ENCODE data around the gene FOSB.
"Not testable (repeated sequence)": the region's sequence is repeated elsewhere in the genome, so short reads cannot be mapped to it uniquely, and the experiment has no call there.

Gene FOSB
- long read RNA-seq, donor 1, partial matches to known transcripts, result 0 of 2 reads
- long read RNA-seq, donor 1, other reads (novel, unspliced or antisense), result 0 of 2 reads
- long read RNA-seq, donor 2, transcript FOSB-205 (1 exons, 2,182 nt), result major isoform, 5 of 5 reads
- long read RNA-seq, donor 2, partial matches to known transcripts, result 0 of 5 reads
- long read RNA-seq, donor 2, other reads (novel, unspliced or antisense), result 0 of 5 reads
- long read RNA-seq, donor 3, partial matches to known transcripts, result 0 of 1 reads
- long read RNA-seq, donor 3, other reads (novel, unspliced or antisense), result 0 of 1 reads
- long read RNA-seq, donor 4, partial matches to known transcripts, result 0 of 6 reads
- long read RNA-seq, donor 4, other reads (novel, unspliced or antisense), result 0 of 6 reads
- long read RNA-seq, donor 5, transcript FOSB-205 (1 exons, 2,182 nt), result major isoform, 12 of 36 reads
- long read RNA-seq, donor 5, partial matches to known transcripts, result 16 of 36 reads
- long read RNA-seq, donor 5, other reads (novel, unspliced or antisense), result 0 of 36 reads
- long read RNA-seq, donor 6, transcript FOSB-206 (3 exons, 3,774 nt), result minor isoform, 11 of 51 reads
- long read RNA-seq, donor 6, transcript FOSB-201 (4 exons, 3,775 nt), result minor isoform, 11 of 51 reads
- long read RNA-seq, donor 6, transcript FOSB-209 (2 exons, 2,170 nt), result minor isoform, 8 of 51 reads
- long read RNA-seq, donor 6, transcript FOSB-205 (1 exons, 2,182 nt), result major isoform, 15 of 51 reads
- long read RNA-seq, donor 6, partial matches to known transcripts, result 0 of 51 reads
- long read RNA-seq, donor 6, other reads (novel, unspliced or antisense), result 0 of 51 reads
- long read RNA-seq, donor 7, transcript FOSB-205 (1 exons, 2,182 nt), result major isoform, 14 of 19 reads
- long read RNA-seq, donor 7, partial matches to known transcripts, result 0 of 19 reads
- long read RNA-seq, donor 7, other reads (novel, unspliced or antisense), result 0 of 19 reads
- long read RNA-seq, donor 8, partial matches to known transcripts, result 0 of 5 reads
- long read RNA-seq, donor 8, other reads (novel, unspliced or antisense), result 0 of 5 reads

DNA sequence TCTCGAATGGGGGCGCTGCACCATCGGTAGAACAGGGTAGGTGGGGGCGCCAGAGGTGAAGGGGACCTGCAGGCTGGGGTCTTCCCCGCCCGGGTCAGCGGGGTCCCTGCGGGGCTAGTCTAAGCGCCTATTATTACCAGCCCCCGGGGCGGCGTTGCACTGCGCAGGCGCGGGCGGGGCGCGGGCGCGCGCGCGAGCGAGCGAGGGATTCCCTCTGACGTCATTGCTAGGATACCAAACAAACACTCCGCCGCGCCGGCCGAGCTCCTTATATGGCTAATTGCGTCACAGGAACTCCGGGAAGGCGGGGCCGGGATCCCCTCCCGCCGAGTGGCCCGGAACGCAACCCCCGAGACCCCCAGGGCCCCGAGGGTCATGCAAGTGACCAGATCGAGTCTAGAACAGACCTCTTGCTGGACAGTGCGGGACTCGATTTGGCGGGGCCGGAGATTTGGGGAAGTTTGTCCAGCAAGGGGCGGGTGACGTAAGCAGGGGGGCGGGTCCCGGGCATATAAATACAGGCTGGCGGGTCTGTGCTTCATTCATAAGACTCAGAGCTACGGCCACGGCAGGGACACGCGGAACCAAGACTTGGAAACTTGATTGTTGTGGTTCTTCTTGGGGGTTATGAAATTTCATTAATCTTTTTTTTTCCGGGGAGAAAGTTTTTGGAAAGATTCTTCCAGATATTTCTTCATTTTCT lies at the start of gene FOSB:
Gene FOSB, plus strand, starts transcription at position 541 of the 703 bp plus-strand sequence. CDS start 591 bp downstream, outside the sequence.
- peak; percentile 98 for DNase-seq

GRCh38 chr19:45418802-45419201 lies 49.0 kb upstream of the FOSB start:
- DNase-seq, result no peak

DNA sequence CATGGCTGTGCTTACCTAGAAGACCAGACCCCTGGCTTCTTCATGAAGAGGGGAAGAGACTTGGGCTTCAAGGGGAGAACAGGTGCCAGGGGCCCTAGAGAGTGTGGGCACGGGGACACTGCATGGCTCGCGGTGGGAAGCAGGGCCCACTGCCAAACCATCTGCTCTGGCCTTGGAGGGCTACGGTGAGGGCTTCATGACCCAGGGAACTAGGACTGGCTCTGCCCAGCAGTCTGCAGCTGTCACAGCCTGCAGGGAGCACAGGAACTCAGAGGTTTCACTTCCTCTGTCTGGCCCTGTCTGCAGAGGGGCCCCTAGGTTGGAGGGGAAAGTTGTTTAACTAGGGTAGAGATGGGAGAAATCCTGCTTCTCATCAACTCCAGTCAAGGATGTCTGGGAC lies 48.4 kb upstream of the FOSB start:
- no peak for DNase-seq

DNA sequence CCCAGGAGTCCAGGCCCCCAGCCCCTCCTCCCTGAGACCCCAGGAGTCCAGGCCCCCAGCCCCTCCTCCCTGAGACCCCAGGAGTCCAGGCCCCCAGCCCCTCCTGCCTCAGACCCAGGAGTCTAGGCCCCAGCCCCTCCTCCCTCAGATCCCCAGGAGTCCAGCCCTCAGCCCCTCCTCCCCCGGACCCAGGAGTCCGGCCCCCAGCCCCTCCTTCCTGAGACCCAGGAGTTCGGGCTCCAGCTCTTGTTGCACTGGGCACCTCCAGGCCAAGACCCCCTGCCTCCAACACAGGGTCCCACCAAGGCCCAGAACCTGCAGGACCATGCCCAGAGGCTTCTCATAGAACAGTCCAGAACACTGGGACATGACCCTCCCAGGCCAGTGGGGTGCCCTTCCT lies 47.9 kb upstream of the FOSB start:
- DNase-seq, result no peak

DNA sequence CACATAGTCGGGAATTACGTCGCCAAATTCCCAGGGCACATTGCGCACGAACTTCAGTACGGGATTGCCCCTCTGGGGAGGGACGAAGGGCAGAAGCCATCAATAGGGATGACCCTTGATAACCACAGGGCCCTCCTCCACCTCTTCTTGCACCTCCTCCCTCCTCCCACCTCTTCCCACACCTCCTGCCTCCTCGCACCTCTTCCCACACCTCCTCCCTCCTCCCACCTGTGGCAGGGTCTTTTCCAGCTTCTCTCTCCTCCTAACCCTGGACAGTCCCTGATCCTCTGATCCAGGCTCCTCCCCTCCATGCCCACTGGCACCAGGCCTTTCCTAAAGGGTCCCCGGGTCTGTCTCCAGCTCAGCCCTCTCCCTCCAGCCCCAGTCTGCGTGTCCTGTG lies 47.4 kb upstream of the FOSB start:
- DNase-seq, result no peak

DNA sequence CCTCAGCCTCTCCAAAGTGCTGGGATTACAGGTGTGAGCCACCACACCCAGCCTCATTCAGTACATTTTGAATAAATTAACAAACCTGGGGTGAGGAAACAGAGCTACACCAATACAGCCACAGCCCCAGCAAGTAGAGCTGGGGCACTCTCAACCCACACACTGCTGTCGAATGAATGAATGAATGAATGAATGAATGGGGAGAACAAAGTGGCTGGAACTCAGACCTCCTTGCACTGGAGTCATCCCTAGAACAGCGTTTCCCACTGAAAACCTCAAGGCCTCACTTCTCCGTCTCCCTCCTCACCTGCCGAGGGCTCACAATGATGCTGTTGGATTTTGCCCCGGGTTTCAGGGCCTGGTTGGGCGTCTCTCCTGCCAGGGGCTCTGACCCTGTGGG lies 46.9 kb upstream of the FOSB start:
- no peak for DNase-seq

DNA sequence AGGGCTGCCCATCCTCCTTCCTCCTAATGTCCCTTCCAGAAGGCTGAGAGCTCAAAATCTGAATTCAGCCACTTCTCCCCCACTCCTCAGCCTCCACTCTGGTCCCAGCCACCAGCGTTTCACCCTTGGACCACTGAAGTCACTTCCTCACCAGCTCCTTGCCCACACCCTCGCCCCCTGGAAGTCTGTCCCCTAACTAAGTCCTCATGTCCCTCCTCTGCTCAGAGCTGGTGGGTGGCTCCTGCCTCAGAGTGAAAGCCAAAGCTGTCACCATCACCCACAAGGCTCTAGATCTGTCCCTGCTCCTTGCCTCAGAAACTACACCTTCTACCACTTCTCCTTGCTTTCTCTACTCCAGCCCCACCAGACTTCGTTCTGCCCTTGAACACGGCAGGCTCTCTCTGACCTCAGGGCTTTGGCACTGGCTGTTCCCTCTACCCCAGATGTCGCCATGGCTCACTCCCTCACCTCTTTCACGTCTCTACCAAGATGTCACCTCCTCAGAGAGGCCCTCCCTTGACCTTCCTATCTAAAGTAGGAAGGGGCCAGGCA lies 45.8 kb upstream of the FOSB start:
- DNase-seq, result no peak

DNA sequence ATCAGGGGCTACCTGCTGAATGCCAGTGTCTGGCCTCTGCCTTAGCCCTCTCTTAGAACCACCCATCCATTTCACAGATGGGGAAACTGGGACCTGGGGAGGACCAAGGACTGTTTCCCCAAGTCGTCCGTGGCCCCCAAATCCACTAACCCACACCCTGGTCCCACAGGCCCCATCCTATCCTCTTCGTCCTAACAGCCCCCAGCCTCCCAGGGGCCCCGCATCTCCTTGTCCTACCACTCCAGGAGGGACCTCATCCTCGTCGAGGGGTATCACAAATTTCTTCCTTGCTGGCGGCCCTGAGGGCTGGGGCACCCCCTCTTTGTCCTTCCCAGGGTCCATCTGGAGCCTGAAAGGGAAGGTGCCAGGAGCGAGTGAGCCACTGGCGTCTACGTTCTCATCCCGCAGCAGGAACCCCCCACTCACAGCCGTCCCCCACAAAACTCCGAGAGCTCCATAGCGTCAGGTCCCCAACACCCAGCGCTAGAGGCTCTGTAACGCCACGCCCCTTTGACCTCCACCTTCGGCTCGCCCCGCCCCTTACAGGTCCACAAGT lies 44.7 kb upstream of the FOSB start:
- DNase-seq, result no peak

- peak; percentile 95 for DNase-seq
These were observed 44.1 kb upstream of the FOSB start, which contains the start of gene ERCC1 for GRCh38 chr19:45423589-45424190. TSS of gene ERCC1 (minus strand) at chr19:45423917. CDS start at chr19:45423374, 543 bp downstream.

GRCh38 chr19:45424191-45425058 lies 43.4 kb upstream of the FOSB start:
- no peak for DNase-seq

DNA sequence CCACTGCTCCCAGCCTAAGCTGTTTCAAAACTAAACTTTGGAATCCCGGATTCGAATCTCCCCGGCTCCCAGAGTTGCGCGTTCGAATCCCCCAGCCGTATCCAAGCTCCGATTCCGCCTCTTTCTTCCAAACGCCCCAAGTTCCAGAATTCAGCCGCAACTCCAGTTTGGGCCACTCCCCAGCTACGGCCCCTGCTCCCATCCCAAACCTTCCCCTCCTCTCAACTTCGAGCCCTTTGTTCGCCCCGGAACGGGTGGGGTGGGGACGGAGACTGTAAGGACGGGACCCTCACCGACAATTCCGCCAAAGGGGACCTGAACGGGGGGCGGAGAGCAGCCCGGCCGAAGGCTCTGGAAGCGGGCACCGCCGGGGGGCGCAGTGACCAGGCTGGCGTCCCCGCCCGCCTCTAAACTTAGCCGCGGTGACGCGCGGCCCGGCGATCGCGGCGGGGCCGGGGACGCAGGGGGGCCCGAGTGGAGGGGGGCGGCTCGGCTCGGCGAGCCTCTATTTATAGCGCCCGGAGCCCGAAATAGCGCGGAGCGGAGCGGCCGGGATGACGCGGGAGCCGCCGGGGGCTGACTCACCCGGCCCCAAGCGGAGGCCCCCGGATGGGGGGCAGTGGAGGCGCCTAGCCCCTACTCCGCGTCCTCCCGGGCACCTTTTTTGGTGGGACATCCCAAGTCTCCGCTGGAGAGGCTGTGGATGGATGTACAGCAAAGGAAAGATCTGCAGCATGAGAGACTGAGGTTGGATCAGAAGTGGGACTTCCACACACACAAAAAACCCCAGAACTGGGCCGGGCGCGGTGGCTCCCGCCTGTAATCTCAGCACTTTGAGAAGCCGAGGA lies 39.2 kb upstream of the FOSB start:
- peak; percentile 64 for DNase-seq

GRCh38 chr19:45429896-45430295 lies 37.9 kb upstream of the FOSB start:
- not testable (repeated sequence) for DNase-seq

DNA sequence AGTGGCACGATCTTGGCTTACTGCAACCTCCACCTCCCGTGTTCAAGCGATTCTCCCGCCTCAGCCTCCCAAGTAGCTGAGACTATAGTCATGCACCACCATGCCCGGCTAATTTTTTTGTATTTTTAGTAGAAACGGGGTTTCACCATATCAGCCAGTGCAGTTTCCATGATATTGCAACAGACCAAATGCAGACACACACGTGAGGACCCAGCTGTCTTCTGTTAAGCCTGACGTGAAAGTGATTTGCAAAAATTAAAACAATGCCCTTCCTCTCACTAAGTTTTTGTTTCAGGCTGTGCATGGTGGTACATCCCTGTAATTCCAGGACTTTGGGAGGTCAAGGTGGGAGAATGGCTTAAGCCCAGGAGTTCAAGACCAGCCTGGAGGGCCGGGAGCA lies 36.8 kb upstream of the FOSB start:
- DNase-seq, result not testable (repeated sequence)

GRCh38 chr19:45432543-45432942 lies 35.3 kb upstream of the FOSB start:
- not testable (repeated sequence) for DNase-seq

GRCh38 chr19:45437328-45437727 lies 30.5 kb upstream of the FOSB start:
- DNase-seq, result no peak

GRCh38 chr19:45439190-45439568 lies 28.6 kb upstream of the FOSB start:
- no peak for DNase-seq

DNA sequence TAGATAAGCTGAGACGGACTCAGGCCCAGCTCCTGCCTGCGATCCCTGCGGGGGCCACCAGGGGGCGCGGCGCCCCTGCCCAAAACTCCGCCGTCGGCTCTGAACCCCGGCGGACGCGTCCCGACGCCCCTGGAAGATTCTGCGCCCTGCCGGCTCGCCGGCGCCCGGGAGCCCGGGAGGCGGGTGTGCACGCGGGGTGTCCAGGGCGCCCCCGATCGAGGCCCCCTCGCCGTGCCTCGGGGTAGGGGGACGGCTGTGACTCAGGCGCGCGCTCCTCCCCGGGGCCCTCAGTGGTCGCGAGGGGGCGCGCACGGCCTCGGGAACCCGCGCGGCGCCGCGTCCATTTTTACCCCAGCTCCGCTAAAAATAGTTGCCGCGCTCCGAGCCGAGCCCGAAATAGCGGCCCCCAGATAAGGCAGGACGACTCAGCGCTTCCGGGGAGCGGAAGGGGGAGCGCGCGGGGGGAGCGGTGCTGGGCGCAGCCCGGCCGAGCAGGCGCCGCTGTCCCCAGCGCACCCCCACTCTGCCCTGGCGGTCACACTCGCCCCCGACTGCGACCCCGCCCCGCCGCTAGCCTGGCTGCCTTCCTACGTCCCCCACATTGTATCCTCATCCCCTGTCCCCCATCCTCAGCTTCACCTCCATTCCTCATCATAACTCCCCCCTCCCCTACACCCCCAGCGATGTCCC lies 28.1 kb upstream of the FOSB start:
- DNase-seq, result peak; percentile 99

DNA sequence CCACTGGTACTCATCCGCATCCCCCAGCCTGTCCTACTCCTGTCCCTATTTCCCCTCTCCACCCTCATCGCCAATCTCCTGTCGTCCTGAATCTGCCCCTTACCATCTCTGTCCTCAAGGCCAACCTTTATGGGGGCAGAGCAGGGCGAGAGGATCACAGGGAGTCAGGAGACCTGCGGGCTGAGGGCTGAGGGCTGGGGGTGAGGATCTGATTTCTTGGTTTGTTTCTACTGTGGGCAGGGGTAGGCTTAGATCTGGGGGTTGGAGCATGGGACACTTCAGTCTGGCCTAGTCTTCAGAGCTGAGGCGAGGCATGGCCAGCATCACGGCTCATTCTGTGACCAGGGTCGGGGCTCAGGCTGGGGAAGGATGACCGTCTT lies 27.5 kb upstream of the FOSB start:
- peak; percentile 47 for DNase-seq

Data from right kidney (tissue), 9 donors.